ENCODE data around the gene ZNF385D. TPM values are rescaled to one million over a fixed set of nuclear protein-coding genes. Genes with fewer than 3 reads are reported as not detected.
"Not testable (repeated sequence)": the region's sequence is repeated elsewhere in the genome, so short reads cannot be mapped to it uniquely, and the experiment has no call there.

Gene ZNF385D
- total RNA-seq, 4 donors from 2014 or later = 0.41 to 5.0 (median 1.6) TPM

- Histone ChIP-seq H3K27me3 (no peaks in the 10 kb centered on the region), H3K4me1 (no peaks in the 10 kb centered on the region), H3K9me3 (no peaks in the 10 kb centered on the region), H3K27ac (no peak overlapping the region), H3K36me3 (no peaks in the 10 kb centered on the region), H3K4me3 (no peak overlapping the region)
- in situ Hi-C loops (cut with MboI; ENCODE audit: low sequenced_read_pairs in 4 of 4) = no loop called here
- DNase-seq (no peak), ATAC-seq (no peak)
- intact Hi-C loops (cut with DNase I; ENCODE audit: low total_unique reads) = no loop called here
- TF ChIP-seq CTCF (IDR thresholded peaks at IDR 0.05 in 4 of 5, conservative IDR thresholded peaks at IDR 0.05 in 1 of 5) (no peak), POLR2A (IDR thresholded peaks at IDR 0.05) (no peak)
Observed at GRCh38 chr3:21508246-21508645, 242.8 kb downstream of the ZNF385D start.

- DNase-seq (no peak), ATAC-seq (no peak)
- no peaks in the 10 kb centered on the region for H3K4me1 ChIP-seq
- H3K4me3 ChIP-seq = no peak overlapping the region
- H3K36me3 ChIP-seq = no peaks in the 10 kb centered on the region
- in situ Hi-C loops (cut with MboI; ENCODE audit: low sequenced_read_pairs in 4 of 4) (no loop called here), intact Hi-C loops (cut with DNase I; ENCODE audit: low total_unique reads) (no loop called here)
- no peaks in the 10 kb centered on the region for H3K9me3 ChIP-seq
- H3K27ac ChIP-seq = no peak overlapping the region
- no peaks in the 10 kb centered on the region for H3K27me3 ChIP-seq
- TF ChIP-seq POLR2A (IDR thresholded peaks at IDR 0.05) (no peak), CTCF (IDR thresholded peaks at IDR 0.05 in 4 of 5, conservative IDR thresholded peaks at IDR 0.05 in 1 of 5) (no peak)
Observed at GRCh38 chr3:21505711-21506460, 245.1 kb downstream of the ZNF385D start.

GRCh38 chr3:21502656-21503055, 248.4 kb downstream of the ZNF385D start:
- no peak for ATAC-seq
- no peaks in the 10 kb centered on the region for H3K4me1 ChIP-seq
- no peaks in the 10 kb centered on the region for H3K27me3 ChIP-seq
- no peak for DNase-seq
- no peak overlapping the region for H3K4me3 ChIP-seq
- no peak overlapping the region for H3K27ac ChIP-seq
- in situ Hi-C loops (cut with MboI; ENCODE audit: low sequenced_read_pairs in 4 of 4) (no loop called here), intact Hi-C loops (cut with DNase I; ENCODE audit: low total_unique reads) (no loop called here)
- H3K36me3 ChIP-seq = no peaks in the 10 kb centered on the region
- no peaks in the 10 kb centered on the region for H3K9me3 ChIP-seq
- TF ChIP-seq POLR2A (IDR thresholded peaks at IDR 0.05) (no peak), CTCF (IDR thresholded peaks at IDR 0.05 in 4 of 5, conservative IDR thresholded peaks at IDR 0.05 in 1 of 5) (no peak)

DNA sequence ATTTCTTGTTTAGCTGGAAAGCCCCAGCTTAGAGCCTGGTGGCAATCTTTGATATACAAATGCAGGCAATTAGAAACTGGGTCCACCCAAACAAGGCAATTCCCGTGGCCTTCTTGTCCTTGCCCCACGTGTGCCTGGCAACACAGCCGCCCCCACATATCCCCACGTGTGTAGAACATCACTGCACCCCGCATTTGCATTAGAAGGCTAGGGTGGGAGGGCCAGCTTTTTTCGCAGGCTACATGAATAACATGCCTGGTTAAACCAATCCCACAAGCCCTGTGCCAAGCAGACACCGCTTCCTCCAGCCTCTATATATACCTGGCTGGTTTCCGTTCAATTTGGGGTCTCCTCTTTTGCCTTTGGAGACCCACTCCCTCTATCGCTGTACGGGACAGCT, 250.2 kb downstream of the ZNF385D start:
- no peaks in the 10 kb centered on the region for H3K9me3 ChIP-seq
- no peaks in the 10 kb centered on the region for H3K27me3 ChIP-seq
- no peak overlapping the region for H3K4me3 ChIP-seq
- no peak for TF ChIP-seq CTCF (IDR thresholded peaks at IDR 0.05 in 4 of 5, conservative IDR thresholded peaks at IDR 0.05 in 1 of 5)
- TF ChIP-seq POLR2A (IDR thresholded peaks at IDR 0.05) = no peak
- in situ Hi-C loops (cut with MboI; ENCODE audit: low sequenced_read_pairs in 4 of 4) = no loop called here
- no peak overlapping the region for H3K27ac ChIP-seq
- no peaks in the 10 kb centered on the region for H3K36me3 ChIP-seq
- H3K4me1 ChIP-seq = no peaks in the 10 kb centered on the region
- no peak for ATAC-seq
- intact Hi-C loops (cut with DNase I; ENCODE audit: low total_unique reads) = no loop called here
- DNase-seq = no peak

- H3K36me3 ChIP-seq; H3K27me3 ChIP-seq; in situ Hi-C loops (cut with MboI; ENCODE audit: low sequenced_read_pairs in 4 of 4); ATAC-seq; H3K27ac ChIP-seq; intact Hi-C loops (cut with DNase I; ENCODE audit: low total_unique reads); H3K4me1 ChIP-seq; H3K9me3 ChIP-seq; H3K4me3 ChIP-seq; DNase-seq: not testable (repeated sequence)
Observed at GRCh38 chr3:21490671-21491070, 260.3 kb downstream of the ZNF385D start.

All from gastrocnemius medialis (tissue), 4 donors.